OCI-LY7 (cell line): ENCODE results near the gene NOTCH4.

Experiments
- EZH2phosphoT487 ChIP-seq: fragments of 200-600 bp; sonication (generic); IDR thresholded peaks from 2 replicates; pipeline ENCODE4 v1.6.1; 2018; ENCODE audit warnings: low read depth, borderline replicate concordance, mild to moderate bottlenecking, mixed run types, antibody characterized with exemption, low read length, moderate library complexity, mixed read lengths
- TF ChIP-seq, protein P1 (sequence below): fragments of 200-600 bp; sonication (generic); conservative IDR thresholded peaks from 2 replicates; pipeline ENCODE4 v1.5.1; 2014; ENCODE audit warnings: mild to moderate bottlenecking, antibody characterized with exemption, low read length, moderate library complexity, mixed read lengths

DNA sequence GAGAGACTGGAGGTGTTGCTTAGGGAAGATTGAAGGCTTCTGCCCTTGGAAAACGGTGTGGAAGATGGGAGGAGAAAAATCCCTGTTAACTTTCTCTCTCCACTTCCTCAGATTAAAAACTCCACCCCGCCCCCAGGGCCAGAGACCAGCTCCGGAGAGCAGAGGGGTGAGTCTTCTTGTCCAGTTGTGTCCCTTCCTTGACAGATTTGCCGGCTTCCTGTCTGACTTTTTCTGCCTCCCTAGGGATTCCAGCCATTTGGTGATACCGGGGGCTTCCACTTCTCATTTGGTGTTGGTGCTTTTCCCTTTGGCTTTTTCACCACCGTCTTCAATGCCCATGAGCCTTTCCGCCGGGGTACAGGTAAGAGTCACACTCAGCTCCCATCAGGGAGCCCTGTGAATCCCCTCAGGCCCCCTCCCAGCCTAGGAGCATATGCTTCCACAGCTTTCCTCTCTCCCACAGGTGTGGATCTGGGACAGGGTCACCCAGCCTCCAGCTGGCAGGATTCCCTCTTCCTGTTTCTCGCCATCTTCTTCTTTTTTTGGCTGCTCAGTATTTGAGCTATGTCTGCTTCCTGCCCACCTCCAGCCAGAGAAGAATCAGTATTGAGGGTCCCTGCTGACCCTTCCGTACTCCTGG lies 44.0 kb downstream of the NOTCH4 start:
- TF ChIP-seq, protein P1, sequence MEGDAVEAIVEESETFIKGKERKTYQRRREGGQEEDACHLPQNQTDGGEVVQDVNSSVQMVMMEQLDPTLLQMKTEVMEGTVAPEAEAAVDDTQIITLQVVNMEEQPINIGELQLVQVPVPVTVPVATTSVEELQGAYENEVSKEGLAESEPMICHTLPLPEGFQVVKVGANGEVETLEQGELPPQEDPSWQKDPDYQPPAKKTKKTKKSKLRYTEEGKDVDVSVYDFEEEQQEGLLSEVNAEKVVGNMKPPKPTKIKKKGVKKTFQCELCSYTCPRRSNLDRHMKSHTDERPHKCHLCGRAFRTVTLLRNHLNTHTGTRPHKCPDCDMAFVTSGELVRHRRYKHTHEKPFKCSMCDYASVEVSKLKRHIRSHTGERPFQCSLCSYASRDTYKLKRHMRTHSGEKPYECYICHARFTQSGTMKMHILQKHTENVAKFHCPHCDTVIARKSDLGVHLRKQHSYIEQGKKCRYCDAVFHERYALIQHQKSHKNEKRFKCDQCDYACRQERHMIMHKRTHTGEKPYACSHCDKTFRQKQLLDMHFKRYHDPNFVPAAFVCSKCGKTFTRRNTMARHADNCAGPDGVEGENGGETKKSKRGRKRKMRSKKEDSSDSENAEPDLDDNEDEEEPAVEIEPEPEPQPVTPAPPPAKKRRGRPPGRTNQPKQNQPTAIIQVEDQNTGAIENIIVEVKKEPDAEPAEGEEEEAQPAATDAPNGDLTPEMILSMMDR, result no peak
- no peak for TF ChIP-seq EZH2phosphoT487
